ENCODE results near the gene ILDR2. TPM values are rescaled to one million over a fixed set of nuclear protein-coding genes. Genes with fewer than 3 reads are reported as not detected.

ILDR2 gene
- total RNA-seq, 2 experiments from 2014 or later = 0.47 to 0.67 TPM

DNA sequence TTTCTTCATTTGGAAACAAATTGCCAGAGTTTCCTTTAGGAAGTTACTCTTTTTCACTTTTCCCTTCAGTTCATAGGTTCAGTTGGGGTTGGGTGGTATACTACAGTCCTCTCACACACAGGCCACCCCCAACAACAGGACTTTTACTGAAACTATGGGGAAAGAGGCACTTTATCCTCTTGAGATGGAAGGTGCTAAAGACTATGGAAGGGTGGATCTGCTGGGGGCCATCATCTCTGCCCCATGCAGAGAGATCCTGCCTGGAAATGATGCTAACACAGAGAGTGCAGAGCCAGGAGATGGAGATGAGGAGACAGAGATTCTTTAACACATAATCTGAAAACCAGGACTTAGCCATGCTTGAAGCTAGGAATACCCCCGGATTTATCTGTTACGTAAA lies 24.3 kb downstream of the ILDR2 start:
- Mint-ChIP-seq H3K27me3 (peaks cover 23% of the 10 kb centered on the region), H3K4me1 (ENCODE audit: low read depth) (no peaks in the 10 kb centered on the region), H3K4me3 (no peak overlapping the region), H3K27ac (no peak overlapping the region), H3K9me3 (no peaks in the 10 kb centered on the region), H3K36me3 (ENCODE audit: low read depth) (no peaks in the 10 kb centered on the region)
- no peak overlapping the region for H3K27ac ChIP-seq (ENCODE audit: low read depth in 1 of 2, low read length in 2 of 2)
- TF ChIP-seq CTCF (IDR thresholded peaks at IDR 0.05) = no peak
- POLR2A ChIA-PET = no interaction called here
- no peaks in the 10 kb centered on the region for H3K36me3 ChIP-seq (ENCODE audit: insufficient read depth, low read length)
- ATAC-seq (ENCODE audit: poor library complexity) (no peak), DNase-seq (no peak)
- H3K9me3 ChIP-seq (ENCODE audit: control insufficient read depth in 1 of 2, insufficient read depth in 1 of 2, low read length in 2 of 2) = peaks cover 0 to 5% of the 10 kb centered on the region in 2 experiments
- H3K4me1 ChIP-seq (ENCODE audit: insufficient read depth, low read length) = peaks cover 6% of the 10 kb centered on the region
- H3K27me3 ChIP-seq (ENCODE audit: control insufficient read depth in 1 of 2, insufficient read depth in 2 of 2, low read length in 2 of 2) = peaks cover 20 to 25% of the 10 kb centered on the region in 2 experiments
- CTCF ChIA-PET = interaction anchor here (0.6 kb wide), 1 partner anchor 588 kb away, joined by 3 read pairs; no protein-coding TSS in a partner anchor
- intact Hi-C loops (cut with DNase I, micrococcal nuclease) = no loop called here
- H3K4me3 ChIP-seq (ENCODE audit: low read length) = no peak overlapping the region

- Histone ChIP-seq H3K36me3 (ENCODE audit: insufficient read depth, low read length) (no peaks in the 10 kb centered on the region), H3K4me3 (ENCODE audit: low read length) (no peak overlapping the region), H3K9me3 (ENCODE audit: control insufficient read depth in 1 of 2, insufficient read depth in 1 of 2, low read length in 2 of 2) (peaks cover 0 to 5% of the 10 kb centered on the region in 2 experiments), H3K4me1 (ENCODE audit: insufficient read depth, low read length) (peaks cover 6% of the 10 kb centered on the region), H3K27me3 (ENCODE audit: control insufficient read depth in 1 of 2, insufficient read depth in 2 of 2, low read length in 2 of 2) (peaks cover 23 to 25% of the 10 kb centered on the region in 2 experiments), H3K27ac (ENCODE audit: low read depth in 1 of 2, low read length in 2 of 2) (no peak overlapping the region)
- Mint-ChIP-seq H3K9me3 (no peaks in the 10 kb centered on the region), H3K36me3 (ENCODE audit: low read depth) (no peaks in the 10 kb centered on the region), H3K4me3 (no peak overlapping the region), H3K4me1 (ENCODE audit: low read depth) (peaks cover 9% of the 10 kb centered on the region), H3K27ac (no peak overlapping the region), H3K27me3 (peaks cover 32% of the 10 kb centered on the region)
- ChIA-PET POLR2A (no interaction called here), CTCF (no interaction called here)
- intact Hi-C loops (cut with DNase I, micrococcal nuclease) = no loop called here
- DNase-seq (no peak), ATAC-seq (ENCODE audit: poor library complexity) (no peak)
- TF ChIP-seq CTCF (IDR thresholded peaks at IDR 0.05) = no peak
Observed at GRCh38 chr1:166950156-166950555, 25.2 kb downstream of the ILDR2 start.

DNA sequence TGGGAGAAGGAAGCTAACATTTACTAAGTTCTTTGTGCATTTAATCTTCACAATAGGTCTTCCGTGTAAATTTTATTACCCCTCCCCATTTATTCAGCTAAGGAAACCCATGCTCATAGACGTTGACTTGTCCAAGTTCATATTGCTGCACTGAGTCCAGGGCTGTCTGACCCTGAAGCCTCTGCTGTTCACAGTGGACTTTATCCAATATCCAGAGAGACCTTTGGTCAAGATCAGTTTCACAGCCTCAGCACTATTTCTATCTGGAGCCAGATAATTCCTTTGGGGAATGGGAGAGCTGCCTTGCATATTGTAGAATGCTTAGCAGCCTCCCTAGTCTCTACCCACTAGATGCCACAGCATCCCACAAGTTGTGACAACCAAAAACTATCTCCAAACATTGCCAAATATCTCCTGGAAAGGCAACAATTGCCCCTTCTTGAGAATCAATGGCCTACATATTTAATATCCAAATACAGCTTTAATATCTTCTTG lies 26.4 kb downstream of the ILDR2 start:
- Mint-ChIP-seq H3K27ac (no peak overlapping the region), H3K4me1 (ENCODE audit: low read depth) (peaks cover 21% of the 10 kb centered on the region), H3K27me3 (peaks cover 37% of the 10 kb centered on the region), H3K9me3 (no peaks in the 10 kb centered on the region), H3K4me3 (no peak overlapping the region), H3K36me3 (ENCODE audit: low read depth) (no peaks in the 10 kb centered on the region)
- H3K9me3 ChIP-seq (ENCODE audit: control insufficient read depth in 1 of 2, insufficient read depth in 1 of 2, low read length in 2 of 2) = peaks cover 0 to 5% of the 10 kb centered on the region in 2 experiments
- H3K27me3 ChIP-seq (ENCODE audit: control insufficient read depth in 1 of 2, insufficient read depth in 2 of 2, low read length in 2 of 2) = peaks cover 23 to 25% of the 10 kb centered on the region in 2 experiments
- ATAC-seq (ENCODE audit: poor library complexity) (no peak), DNase-seq (no peak)
- no peak overlapping the region for H3K27ac ChIP-seq (ENCODE audit: low read depth in 1 of 2, low read length in 2 of 2)
- intact Hi-C loops (cut with DNase I, micrococcal nuclease) = no loop called here
- ChIA-PET POLR2A (no interaction called here), CTCF (no interaction called here)
- peaks cover 6% of the 10 kb centered on the region for H3K4me1 ChIP-seq (ENCODE audit: insufficient read depth, low read length)
- H3K4me3 ChIP-seq (ENCODE audit: low read length) = no peak overlapping the region
- no peak for TF ChIP-seq CTCF (IDR thresholded peaks at IDR 0.05)
- no peaks in the 10 kb centered on the region for H3K36me3 ChIP-seq (ENCODE audit: insufficient read depth, low read length)

Measured in CD4-positive, alpha-beta T cell (primary cell).